NCI-H1105 treated with DMSO at 0.1 percent for 48 hours (cell line): Measurements from ENCODE around the gene HOXB5.

ENCODE experiments used
- DNase-seq: peaks from one replicate; lab custom pipeline; 2025; lab: John Stamatoyannopoulos, UW

The HOXB5 gene

GRCh38 chr17:48571826-48572417 is 21.7 kb downstream of the HOXB5 start:
- DNase-seq = no peak

DNA sequence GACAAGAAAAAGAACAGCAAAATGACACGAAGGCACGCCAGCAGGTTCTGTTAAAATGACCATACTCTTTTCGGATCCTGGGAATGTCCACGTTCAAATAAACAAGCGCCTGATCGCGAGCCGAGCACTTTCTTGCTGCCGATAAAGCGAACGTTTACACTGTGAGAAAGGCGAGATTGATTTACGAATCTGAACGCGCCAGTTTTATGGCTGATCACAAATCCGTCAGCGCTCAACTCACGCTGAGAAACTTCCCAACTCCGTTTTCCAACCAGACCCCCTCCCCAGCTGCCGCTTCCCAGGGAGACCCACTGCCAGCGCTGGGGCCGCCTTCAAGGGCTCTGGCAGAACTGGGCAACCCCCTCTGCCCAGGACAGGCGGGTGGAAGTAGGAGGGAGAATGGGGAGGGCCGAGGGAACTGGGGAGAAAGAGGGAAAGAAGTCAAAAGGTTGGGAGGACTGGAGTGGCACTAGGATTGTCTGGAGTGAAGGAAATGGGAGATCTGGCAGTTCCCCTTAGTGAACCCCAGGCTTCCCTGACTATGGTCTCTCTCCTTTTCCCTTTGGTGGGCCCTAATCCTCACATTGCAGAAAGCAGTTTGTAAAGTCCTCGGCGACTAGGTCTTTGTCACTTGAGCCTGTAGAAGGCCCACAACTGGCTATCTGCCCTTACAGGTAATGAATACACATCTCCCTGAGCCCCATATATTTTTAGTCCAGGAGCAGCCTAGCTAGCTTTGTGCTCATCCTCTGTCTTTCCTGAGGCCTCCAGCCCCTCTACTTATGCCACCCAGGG is 22.4 kb downstream of the HOXB5 start:
- no peak for DNase-seq

GRCh38 chr17:48570325-48571023 is 23.1 kb downstream of the HOXB5 start:
- DNase-seq = no peak

DNA sequence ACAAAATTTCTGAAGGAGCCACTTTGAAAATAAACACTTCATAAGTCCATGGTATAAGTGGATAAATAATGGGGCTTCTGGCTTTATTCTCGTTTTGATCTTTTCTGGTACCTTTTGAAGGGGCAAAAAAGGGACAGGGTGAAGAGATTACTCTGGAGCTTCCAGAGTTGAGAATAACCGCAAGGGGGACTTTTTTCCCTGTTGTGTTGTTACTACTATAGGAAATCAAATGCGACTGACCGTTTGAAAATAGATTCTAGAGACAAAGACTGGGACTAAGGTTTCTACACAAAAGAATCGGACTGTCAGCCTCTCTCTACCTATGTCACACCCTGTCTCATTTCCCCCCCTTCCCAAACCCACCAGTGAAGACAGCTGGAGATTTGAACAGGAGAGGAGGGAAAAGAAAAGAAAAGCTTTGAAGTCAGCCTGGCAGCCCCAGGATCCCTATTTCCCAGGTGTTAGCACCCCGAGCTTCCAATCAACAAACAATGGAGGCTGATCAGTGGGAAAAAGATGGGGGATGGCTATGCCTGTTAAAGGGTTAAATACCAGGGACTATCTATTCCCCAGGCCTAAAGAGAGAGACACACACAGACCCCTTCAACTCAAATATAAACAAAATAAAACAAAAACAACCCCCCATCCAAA is 23.8 kb downstream of the HOXB5 start:
- no peak for DNase-seq

DNA sequence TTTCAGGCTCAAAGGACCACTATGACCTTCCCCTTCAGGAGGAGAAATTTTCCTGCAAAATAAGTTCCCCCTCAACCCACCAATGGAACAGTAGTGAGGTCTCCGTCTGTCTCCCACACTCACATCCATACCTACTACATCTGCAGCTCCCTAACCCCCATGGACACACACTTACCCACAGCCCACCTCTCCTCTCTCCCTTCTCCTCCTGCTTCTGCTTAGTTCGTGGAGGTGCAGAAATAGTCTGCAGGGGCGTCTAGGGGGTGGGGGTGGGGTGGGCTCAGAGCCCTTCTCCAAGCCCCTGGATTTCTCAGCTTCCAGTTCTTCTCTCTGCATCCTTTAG is 24.4 kb downstream of the HOXB5 start:
- DNase-seq = no peak

GRCh38 chr17:48568499-48569239 is 24.9 kb downstream of the HOXB5 start:
- DNase-seq = peak; percentile 45

- DNase-seq = no peak
Observed at GRCh38 chr17:48567646-48568354, 25.8 kb downstream of the HOXB5 start.

GRCh38 chr17:48567209-48567608 is 26.4 kb downstream of the HOXB5 start:
- DNase-seq = no peak

- DNase-seq = no peak
Observed at GRCh38 chr17:48566717-48567116, 26.9 kb downstream of the HOXB5 start.

- no peak for DNase-seq
Observed at GRCh38 chr17:48565925-48566710, 27.5 kb downstream of the HOXB5 start.

GRCh38 chr17:48565022-48565554 is 28.5 kb downstream of the HOXB5 start:
- DNase-seq = no peak

DNA sequence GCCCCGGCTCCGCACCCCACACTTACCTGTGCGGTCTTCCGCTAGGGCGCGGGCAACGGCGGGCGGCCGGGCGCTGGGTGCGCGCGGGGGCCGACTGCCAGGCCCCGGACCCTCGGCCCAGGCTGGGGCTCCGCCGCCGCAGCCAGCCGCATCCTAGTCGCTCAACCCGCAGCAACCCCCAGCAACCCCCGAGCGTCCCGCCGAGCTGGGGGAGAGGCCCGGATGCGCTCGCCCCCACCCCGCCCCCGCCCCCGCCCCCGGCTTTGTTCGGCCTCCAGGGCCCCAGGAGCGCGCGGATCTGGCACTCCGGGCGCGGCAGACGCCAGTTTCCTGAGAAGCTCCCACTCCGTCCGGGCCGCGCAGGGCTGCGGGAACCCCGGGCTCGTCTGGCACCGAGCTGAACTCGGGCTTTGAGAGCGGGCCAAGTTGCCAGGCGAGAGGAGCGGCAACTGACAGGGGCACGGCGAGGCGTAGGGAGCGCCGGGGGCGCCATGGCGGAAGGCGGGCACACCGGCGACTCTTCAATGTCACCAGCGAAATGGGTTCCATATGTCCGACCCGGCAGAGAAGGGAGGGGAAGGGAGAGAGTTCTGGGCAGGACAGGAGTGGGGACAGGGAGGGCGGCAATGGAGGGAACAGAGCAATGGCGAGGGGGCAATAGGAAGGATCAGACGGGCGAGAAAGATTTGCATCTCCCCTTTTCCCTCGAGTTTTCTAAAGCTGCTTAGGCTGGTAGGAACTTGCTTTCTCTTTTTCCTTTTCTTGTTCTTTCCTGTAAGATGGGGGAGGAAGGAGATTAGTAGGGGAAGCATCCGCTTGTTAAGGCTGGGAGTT is 29.2 kb downstream of the HOXB5 start:
- DNase-seq = peak; percentile 24

DNA sequence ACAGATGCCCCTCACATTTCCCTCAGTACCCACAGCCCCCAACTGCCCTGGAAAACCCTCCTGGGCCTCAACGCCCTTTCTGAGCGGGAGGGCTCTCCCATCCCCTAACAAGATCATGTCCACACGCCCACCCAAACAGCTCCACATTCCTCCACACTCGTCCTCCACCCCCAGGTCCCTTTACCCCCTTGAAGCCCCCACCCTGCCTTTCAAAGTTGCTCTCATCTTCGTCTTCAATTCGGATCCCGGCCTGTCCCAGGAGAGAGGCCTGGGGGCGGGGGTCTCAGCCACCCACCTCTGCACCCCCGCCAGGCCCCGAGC is 29.8 kb downstream of the HOXB5 start:
- DNase-seq = no peak

DNA sequence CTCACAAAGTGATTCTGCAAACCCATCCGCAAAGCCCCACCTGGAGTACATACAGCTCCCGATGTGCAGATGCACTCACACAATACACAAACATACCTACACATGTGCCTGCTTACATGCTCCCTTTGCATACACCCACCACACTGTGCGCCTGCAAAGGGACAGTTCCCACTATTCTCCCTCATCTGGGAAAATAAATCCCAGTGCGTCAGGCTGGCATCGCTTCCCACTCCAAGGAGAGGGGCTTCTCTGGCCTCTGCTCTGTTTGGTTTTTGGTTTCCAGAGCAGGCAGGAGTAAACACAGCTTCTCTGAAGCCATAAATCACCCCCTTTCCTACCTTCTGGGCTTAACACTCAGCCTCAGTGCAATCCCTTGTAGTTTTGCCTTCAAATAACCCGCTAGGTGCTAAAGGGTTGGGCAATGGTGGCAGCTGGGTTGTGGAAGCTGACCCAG is 30.2 kb downstream of the HOXB5 start:
- DNase-seq = no peak

DNA sequence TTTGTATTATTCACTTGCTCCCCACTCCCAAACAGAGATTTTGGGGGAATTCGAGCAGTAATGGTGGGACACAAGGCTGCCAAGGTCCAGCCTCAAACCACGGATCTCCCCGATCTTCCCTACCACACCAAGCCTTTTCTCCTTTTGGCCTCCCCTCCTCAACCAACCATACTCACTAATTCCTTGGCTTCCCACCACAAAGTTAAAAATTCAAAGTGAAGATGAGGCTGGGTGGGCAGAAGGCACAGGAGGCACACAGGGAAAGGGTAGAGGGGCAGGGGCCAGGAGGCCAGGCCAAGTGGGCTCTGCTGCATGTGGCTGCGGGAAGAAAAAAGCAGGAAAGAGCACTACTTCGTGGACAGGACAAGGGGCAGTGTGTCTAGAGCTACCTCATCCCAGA is 30.6 kb downstream of the HOXB5 start:
- no peak for DNase-seq

GRCh38 chr17:48561884-48562810 is 31.4 kb downstream of the HOXB5 start:
- DNase-seq = no peak

- no peak for DNase-seq
Observed at GRCh38 chr17:48559840-48560817, 33.5 kb downstream of the HOXB5 start.
